Esophagus muscularis mucosa (tissue), 4 donors: Measurements from ENCODE around the gene RFX7. TPM values are rescaled to one million over a fixed set of nuclear protein-coding genes. Genes with fewer than 3 reads are reported as not detected.

ENCODE experiments used
- small RNA-seq, 3 donors: library from RNA; depleted of rRNA; stranded (forward); fragments of <200 nt; gene quantifications; one replicate each; pipeline ENCODE3, GENCODE V24; 2016
- total RNA-seq, 4 donors: library from RNA; depleted of rRNA; stranded (reverse); fragments of >200 nt; gene quantifications; one replicate each; pipeline versions ENCODE4 v1.1.0 to v1.2.1, GENCODE V29; 2016

Gene RFX7
- total RNA-seq, 4 donors from 2014 or later, result 5.4 to 8.3 (median 6.7) TPM

Small RNAs within 50 kb of the gene (small RNA-seq; reads per million reads assigned to genes)
- gene CD24P2 (0 reads per million in 3 donors), gene RNU6-1287P (0 reads per million in 3 donors)

Other genes starting within 250 kb of the RFX7 start
- 1 to 10 TPM; 3.1 to 5.4 (median 3.9) TPM for gene TEX9, start 121.5 kb upstream of the RFX7 start, total RNA-seq
- under 1 TPM; 0.42 to 0.66 (median 0.49) TPM for gene MNS1, start 221.3 kb upstream of the RFX7 start, total RNA-seq